Measurements from ENCODE around the gene ST6GAL1.

Gene ST6GAL1

DNA sequence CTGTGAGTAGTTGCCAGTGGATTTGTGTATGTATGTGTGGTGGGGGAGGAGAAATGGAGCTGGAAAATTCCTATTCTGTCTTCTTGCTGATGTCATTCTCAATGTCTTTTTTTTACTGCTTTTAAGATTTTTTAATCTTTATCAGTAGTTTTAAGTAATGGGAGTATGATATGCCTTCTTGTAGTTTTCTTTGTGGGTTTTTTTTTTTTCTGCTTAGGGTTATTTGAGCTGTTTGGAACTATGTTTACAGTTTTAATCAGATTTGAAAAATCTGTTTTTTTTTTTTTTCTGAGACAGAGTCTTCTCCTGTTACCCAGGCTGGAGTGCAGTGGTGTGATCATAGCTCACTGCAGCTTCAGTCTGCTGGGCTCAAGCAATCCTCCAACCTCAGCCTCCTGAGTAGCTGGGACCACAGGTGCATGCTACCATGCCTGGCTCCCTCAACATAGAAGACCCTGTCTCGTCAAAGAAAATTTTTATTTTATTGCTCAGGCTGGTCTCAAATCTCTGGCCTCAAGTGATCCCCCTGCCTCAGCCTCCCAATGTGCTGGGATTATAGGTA, 171.8 kb downstream of the ST6GAL1 start:
- no peak for TF ChIP-seq CTCF (IDR thresholded peaks at IDR 0.05; ENCODE audit: extremely low read depth, missing control alignments)
- no peak for DNase-seq (ENCODE audit: low spot score)

GRCh38 chr3:187103251-187103650, 172.9 kb downstream of the ST6GAL1 start:
- no peak for TF ChIP-seq CTCF (IDR thresholded peaks at IDR 0.05; ENCODE audit: extremely low read depth, missing control alignments)
- no peak for DNase-seq (ENCODE audit: low spot score)

- TF ChIP-seq CTCF (IDR thresholded peaks at IDR 0.05; ENCODE audit: extremely low read depth, missing control alignments): no peak
- no peak for DNase-seq (ENCODE audit: low spot score)
Observed at GRCh38 chr3:187104342-187104741, 174.0 kb downstream of the ST6GAL1 start.

- no peak for TF ChIP-seq CTCF (IDR thresholded peaks at IDR 0.05; ENCODE audit: extremely low read depth, missing control alignments)
Observed at GRCh38 chr3:187104933-187105332, 174.6 kb downstream of the ST6GAL1 start.

GRCh38 chr3:187105700-187106099, 175.4 kb downstream of the ST6GAL1 start:
- no peak for DNase-seq (ENCODE audit: low spot score)
- no peak for TF ChIP-seq CTCF (IDR thresholded peaks at IDR 0.05; ENCODE audit: extremely low read depth, missing control alignments)

More at GRCh38 chr3:187104933-187105332, 174.6 kb downstream of the ST6GAL1 start:
- no peak for DNase-seq (ENCODE audit: low spot score)

DNA sequence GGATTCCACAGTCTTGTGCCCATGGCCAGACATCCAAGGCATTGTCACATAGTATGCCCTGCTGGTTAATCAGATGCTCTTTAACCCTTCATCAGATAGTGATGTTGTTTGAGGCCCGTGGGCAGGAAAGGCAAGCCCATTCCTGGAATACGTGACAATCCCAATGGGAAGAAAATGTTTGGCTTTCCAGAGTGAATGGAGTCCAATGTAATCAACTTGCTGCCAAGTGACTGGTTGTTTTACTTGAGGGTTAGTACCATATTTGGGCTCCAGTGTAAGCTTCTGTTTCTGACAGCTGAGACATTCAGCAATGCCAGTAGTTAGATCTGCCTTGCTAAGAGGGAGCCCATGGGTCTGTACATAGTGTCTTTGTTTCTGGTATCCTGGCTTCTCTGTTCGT, 177.7 kb downstream of the ST6GAL1 start:
- TF ChIP-seq CTCF (IDR thresholded peaks at IDR 0.05; ENCODE audit: extremely low read depth, missing control alignments): no peak
- DNase-seq (ENCODE audit: low spot score): no peak

DNA sequence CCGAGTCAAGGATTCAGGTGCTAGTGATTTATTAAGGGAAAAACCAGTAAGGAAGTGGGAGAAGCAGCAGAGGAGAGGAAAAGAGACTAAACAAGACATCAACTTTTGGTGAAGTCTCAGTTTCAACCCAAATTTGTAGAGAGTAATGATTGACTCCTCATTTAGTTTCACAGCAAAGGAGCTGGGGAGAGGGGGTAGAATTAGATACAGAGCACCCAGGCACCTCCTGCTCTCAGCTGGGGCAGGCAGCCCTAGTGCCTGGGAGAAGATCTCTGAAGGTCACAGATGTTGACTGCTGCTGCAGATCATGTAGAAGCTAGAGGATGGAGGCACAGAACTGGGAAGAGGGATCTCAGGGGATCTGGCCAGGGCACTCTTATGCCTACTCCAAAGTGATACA, 179.8 kb downstream of the ST6GAL1 start:
- DNase-seq (ENCODE audit: low spot score): no peak
- no peak for TF ChIP-seq CTCF (IDR thresholded peaks at IDR 0.05; ENCODE audit: extremely low read depth, missing control alignments)
